GM10266 (cell line): ENCODE measurements around the gene SORCS1.

Experiments
- DNase-seq: peaks from one replicate; pipeline ENCODE4 v3.0.0; 2012; ENCODE audit errors: extremely low spot score
- TF ChIP-seq, protein P1 (sequence below): IDR thresholded peaks from 2 replicates; pipeline ENCODE4 v1.5.1; 2012; ENCODE audit warnings: mild to moderate bottlenecking, low read depth; ENCODE audit not compliant: control insufficient read depth, insufficient read depth; ENCODE audit errors: missing control alignments

Gene SORCS1

DNA sequence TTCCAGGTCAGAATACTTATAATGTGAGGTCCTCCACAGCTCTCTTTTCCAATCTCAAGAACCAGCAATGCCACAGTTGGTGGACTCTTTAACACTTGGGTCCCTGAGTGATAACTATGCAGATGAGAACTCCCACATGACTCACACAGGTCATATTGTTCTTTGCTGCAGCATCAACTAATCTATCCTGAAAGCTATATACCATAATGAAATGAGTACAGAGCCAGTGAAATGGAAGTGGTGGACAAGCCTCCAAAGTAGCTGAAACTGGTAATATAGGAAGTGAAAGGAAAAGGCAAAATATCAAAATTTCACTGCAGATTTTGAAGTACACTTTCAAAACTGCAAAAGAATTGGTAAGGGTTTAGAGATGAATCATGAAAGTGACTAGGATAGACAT, 45.6 kb downstream of the SORCS1 start:
- DNase-seq = no peak

DNA sequence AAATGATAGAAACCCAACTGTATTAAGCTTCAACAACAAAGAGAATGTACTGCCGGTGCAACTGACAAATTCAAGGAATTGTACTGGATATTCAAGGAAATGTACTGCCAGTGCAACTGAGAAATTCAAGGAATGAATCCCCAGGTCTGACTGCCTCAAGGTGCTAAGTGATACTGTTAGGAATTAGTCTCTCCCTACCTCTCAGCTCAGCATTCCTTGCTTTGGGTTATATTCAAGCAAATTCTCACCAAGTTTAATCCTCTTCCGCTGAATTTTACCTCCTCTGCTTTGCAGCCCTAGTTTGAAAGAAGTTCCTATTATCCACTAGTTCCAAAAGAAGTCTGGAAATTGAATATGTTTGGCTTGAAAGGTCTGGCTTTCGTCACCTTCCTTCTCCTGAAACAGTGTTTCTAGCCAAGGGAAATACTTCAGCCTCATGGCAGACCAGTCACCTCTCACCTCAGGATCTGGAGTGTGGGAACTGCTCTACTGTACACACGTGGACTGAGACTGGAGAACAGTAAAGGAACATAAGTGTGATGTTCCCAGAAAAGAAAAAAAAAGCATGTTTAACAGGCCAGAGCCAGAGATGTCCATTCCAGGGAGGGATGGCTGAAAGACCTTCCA, 60.4 kb downstream of the SORCS1 start:
- DNase-seq = no peak
- TF ChIP-seq, protein P1, sequence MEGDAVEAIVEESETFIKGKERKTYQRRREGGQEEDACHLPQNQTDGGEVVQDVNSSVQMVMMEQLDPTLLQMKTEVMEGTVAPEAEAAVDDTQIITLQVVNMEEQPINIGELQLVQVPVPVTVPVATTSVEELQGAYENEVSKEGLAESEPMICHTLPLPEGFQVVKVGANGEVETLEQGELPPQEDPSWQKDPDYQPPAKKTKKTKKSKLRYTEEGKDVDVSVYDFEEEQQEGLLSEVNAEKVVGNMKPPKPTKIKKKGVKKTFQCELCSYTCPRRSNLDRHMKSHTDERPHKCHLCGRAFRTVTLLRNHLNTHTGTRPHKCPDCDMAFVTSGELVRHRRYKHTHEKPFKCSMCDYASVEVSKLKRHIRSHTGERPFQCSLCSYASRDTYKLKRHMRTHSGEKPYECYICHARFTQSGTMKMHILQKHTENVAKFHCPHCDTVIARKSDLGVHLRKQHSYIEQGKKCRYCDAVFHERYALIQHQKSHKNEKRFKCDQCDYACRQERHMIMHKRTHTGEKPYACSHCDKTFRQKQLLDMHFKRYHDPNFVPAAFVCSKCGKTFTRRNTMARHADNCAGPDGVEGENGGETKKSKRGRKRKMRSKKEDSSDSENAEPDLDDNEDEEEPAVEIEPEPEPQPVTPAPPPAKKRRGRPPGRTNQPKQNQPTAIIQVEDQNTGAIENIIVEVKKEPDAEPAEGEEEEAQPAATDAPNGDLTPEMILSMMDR = no peak

More for the DNA sequence above, 45.6 kb downstream of the SORCS1 start:
- TF ChIP-seq, protein P1 = no peak

DNA sequence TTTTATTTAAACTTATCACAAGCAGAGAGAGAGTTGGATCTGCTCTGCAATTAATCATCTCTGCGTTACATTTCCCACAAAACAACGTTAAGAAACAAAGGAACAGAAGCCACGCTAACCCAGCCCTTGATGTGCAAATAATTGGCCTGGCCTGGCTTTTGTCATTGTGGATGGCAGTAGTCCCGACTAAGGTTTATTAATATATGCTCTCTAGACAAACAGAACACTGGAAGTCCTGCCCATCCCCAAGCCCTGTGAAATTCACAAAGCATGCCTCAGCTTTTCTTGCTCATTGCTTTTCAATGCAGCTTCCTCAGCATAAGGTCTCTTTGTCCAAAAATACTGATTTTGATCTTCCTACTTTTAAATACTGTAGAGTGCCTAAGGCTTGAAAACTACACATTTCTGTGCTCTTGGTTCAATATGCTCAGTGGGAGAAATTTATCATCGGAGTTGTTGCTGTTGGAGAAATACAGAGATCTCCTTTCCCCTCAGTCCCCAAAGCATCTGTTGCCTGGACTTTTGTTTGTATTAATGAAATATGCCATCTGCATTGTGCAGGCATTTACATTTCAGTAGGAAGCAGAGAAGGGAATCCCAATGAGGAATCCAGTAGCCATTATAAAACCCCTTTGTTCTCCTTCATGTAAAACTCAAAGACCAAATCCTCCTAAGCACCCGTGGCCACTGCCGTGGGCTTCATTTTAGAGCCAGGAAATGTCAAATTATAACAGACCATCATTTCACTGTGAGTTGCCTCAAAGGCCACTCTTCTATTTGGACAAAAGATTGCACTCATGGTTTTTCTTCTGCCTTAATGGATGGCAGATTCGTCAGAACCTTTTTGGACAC, 61.1 kb downstream of the SORCS1 start:
- TF ChIP-seq, protein P1 = no peak
- no peak for DNase-seq

DNA sequence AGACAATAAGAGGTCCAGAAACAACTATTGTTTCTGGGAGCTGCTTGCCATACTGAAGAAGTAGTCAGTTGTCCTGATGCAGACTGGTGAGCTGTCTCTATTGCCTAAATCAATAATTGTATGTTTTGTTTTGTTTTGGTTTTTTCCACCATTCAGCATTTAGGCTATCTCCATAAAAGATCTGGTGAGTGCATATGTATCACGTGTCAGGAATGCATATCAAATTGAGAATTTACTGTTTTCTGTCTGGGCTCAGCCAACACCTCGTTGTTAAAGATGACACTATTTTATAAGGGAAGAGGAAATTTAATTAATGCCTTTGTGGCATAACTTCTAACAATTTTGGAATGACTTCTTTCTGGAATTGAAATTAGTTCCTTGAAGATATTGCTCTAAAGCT, 66.2 kb downstream of the SORCS1 start:
- DNase-seq = no peak
- TF ChIP-seq, protein P1 = no peak

DNA sequence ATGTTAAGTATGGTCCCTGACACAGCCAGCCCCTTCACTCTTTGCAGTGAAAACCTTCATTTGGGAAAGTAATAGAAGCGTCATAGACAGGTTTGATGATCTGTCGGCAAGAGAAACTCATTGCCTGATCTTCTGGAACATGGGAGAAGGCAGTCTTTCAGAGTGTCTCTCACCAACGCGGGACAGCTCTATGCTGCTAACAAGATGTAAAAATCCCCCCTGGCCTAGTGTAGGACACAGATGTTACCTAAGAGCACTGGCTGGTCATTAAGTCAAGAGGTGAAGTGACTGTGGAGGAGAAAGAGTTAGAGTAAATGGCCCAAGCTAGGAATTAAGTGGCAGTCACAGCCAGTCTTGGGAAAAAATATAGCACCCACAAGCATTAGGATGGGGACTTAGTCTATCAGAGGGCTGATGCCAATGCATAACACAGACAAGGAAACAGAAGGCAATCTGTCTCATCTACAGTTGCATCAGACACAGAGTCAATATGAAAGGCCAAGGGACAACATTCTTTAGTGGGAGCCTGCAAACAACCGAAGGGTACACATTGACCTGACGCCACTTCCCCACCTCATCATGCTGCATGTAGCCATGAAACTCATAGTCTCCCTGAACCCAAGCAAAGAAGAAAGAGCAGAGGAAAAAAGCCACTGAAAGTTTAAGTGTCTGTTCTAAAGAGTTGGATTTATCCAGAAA, 69.5 kb downstream of the SORCS1 start:
- no peak for DNase-seq
- TF ChIP-seq, protein P1 = no peak

DNA sequence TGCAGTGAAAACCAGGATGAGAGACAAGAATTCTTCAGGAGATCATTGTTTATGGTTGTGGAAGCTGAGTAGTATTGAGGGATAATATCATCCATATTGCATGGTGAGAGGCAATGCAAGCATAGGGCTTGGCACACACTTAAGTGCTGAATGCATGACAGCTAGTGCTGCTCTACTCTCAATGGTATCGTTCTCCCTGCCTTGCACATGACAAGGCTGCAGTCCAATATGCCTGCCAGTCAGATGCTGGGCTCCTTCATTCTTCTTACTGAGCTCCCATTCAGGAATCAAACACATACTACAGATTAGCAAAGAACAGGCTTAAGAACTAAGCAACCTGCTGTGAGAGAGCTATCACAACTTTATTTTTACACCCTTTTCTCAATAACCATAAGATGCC, 72.2 kb downstream of the SORCS1 start:
- no peak for DNase-seq
- TF ChIP-seq, protein P1 = no peak

DNA sequence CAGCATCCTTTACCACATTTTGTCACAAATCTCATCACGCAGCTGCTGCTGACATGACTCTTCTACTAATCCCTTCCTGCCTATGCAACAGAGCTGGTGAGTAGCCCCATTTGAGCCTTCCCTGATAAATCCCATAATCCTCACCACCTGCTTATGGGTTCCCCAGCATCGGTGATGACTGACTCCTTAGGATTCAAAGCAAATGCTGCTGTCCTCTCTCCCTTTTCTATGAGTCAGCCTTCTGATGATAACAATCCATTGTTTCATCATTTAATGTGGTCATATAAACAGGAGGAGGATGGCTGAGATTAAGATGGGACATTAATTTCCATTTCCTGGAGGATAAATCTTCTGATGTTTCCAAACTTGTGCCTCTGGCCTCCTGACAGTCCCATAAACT, 73.4 kb downstream of the SORCS1 start:
- TF ChIP-seq, protein P1 = no peak
- no peak for DNase-seq
